Tibial artery (tissue), 4 donors: Measurements from ENCODE around the gene UGT2B17.
"Not testable (repeated sequence)": the region's sequence is repeated elsewhere in the genome, so short reads cannot be mapped to it uniquely, and the experiment has no call there.

Experiments
- DNase-seq, 2 donors: peaks; one replicate each; pipeline ENCODE4 v3.0.0-alpha.2; 2019
- H3K27ac ChIP-seq, 2 donors: fragments of 200-600 bp; sonication (generic) in 1 of 2; 1 replicate in 1 of 2; 2 replicates in 1 of 2; pipeline ENCODE4 v1.5.1; 2018 to 2019; ENCODE audit warnings: mild to moderate bottlenecking in 1 of 2
- H3K27me3 ChIP-seq, 2 donors: fragments of 200-600 bp; sonication (generic) in 1 of 2; one replicate each; pipeline versions ENCODE4 v1.5.1 to v1.6.0; 2016 to 2019
- H3K36me3 ChIP-seq, 3 donors: fragments of 200-600 bp; sonication (generic) in 2 of 3; one replicate each; pipeline ENCODE4 v1.5.1; 2016 to 2019; ENCODE audit warnings: mild to moderate bottlenecking in 2 of 3
- H3K4me1 ChIP-seq, 4 donors: fragments of 200-600 bp; sonication (generic) in 2 of 4; 1 replicate in 3 of 4; 2 replicates in 1 of 4; pipeline ENCODE4 v1.5.1; 2016 to 2019
- H3K4me3 ChIP-seq, 2 donors: fragments of 200-600 bp; sonication (generic) in 1 of 2; 1 replicate in 1 of 2; 2 replicates in 1 of 2; pipeline ENCODE4 v1.5.1; 2018 to 2019; ENCODE audit warnings: mild to moderate bottlenecking in 2 of 2
- H3K9me3 ChIP-seq, 3 donors: fragments of 200-600 bp; sonication (generic) in 1 of 3; one replicate each; pipeline ENCODE4 v1.5.1; 2016 to 2019
- intact Hi-C: fragments of 100-400 bp; cut with DNase I; formaldehyde crosslinking; loops from one replicate; pipeline ENCODE4 v1.15.0; 2023; ENCODE audit warnings: low total_unique reads
- TF ChIP-seq, protein P1 (sequence below), 2 experiments: fragments of 200-600 bp in 1 of 2; fragments of 450-650 bp in 1 of 2; IDR thresholded peaks; one replicate each; pipeline ENCODE4 v1.5.1; 2017 to 2019; ENCODE audit warnings: antibody characterized with exemption in 2 of 2, mild to moderate bottlenecking in 1 of 2, moderate library complexity in 1 of 2

UGT2B17 gene

DNA sequence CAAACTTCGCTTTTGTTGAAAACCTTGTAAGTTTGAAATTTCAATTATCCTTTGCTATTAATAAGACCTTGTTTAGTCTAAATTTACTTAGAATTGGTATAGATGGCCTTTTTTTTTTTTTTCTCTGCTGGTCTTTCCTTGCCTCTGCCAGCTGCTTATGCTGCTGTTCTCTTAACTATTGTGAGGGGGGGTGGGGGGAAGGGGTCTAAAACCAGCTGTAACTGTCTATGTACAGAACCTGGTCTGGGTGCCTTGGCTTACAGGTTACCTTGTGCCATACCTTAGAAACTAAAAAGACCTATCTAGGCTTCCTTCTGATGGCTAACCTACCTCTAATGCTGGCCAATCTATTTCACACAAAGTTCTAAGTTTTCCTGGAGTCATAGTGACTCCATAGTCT, 1.0 kb downstream of the UGT2B17 start:
- Histone ChIP-seq H3K4me1 (no peaks in the 10 kb centered on the region), H3K4me3 (no peak overlapping the region), H3K9me3 (no peaks in the 10 kb centered on the region), H3K27me3 (no peaks in the 10 kb centered on the region), H3K36me3 (no peaks in the 10 kb centered on the region), H3K27ac (no peak overlapping the region)
- no peak for DNase-seq
- TF ChIP-seq, protein P1, sequence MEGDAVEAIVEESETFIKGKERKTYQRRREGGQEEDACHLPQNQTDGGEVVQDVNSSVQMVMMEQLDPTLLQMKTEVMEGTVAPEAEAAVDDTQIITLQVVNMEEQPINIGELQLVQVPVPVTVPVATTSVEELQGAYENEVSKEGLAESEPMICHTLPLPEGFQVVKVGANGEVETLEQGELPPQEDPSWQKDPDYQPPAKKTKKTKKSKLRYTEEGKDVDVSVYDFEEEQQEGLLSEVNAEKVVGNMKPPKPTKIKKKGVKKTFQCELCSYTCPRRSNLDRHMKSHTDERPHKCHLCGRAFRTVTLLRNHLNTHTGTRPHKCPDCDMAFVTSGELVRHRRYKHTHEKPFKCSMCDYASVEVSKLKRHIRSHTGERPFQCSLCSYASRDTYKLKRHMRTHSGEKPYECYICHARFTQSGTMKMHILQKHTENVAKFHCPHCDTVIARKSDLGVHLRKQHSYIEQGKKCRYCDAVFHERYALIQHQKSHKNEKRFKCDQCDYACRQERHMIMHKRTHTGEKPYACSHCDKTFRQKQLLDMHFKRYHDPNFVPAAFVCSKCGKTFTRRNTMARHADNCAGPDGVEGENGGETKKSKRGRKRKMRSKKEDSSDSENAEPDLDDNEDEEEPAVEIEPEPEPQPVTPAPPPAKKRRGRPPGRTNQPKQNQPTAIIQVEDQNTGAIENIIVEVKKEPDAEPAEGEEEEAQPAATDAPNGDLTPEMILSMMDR (IDR thresholded peaks at IDR 0.05), result no peak
- intact Hi-C loops, result no loop called here

GRCh38 chr4:68572653-68573170, 3.4 kb downstream of the UGT2B17 start:
- H3K27ac ChIP-seq, result no peak overlapping the region
- H3K27me3 ChIP-seq, result no peaks in the 10 kb centered on the region
- DNase-seq, result no peak
- intact Hi-C loops, result no loop called here
- no peaks in the 10 kb centered on the region for H3K9me3 ChIP-seq
- TF ChIP-seq, protein P1 (IDR thresholded peaks at IDR 0.05), result no peak
- no peaks in the 10 kb centered on the region for H3K36me3 ChIP-seq
- no peaks in the 10 kb centered on the region for H3K4me1 ChIP-seq
- H3K4me3 ChIP-seq, result no peak overlapping the region

DNA sequence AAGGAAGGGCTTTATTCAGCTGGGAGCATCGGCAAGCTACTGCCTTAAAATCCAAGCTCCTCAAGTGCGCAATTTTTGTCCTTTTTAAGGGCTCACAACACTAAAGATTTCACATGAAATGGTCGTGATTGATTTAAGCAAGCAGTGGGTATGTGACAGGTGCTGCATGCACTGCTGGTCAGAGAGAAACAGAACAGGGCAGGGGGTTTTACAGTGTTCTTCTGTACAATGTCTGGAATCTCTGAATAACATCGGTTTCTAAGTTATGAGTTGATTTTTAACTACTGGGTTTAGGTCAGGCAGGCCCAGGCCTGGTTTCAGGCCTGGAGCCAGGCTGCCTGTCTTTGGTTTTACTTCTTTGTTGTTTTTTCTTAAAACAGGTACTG, 6.0 kb downstream of the UGT2B17 start:
- H3K9me3 ChIP-seq, result no peaks in the 10 kb centered on the region
- TF ChIP-seq, protein P1 (IDR thresholded peaks at IDR 0.05), result no peak
- DNase-seq, result no peak
- H3K4me1 ChIP-seq, result no peaks in the 10 kb centered on the region
- no peak overlapping the region for H3K27ac ChIP-seq
- H3K36me3 ChIP-seq, result no peaks in the 10 kb centered on the region
- no peaks in the 10 kb centered on the region for H3K27me3 ChIP-seq
- intact Hi-C loops, result no loop called here
- no peak overlapping the region for H3K4me3 ChIP-seq

DNA sequence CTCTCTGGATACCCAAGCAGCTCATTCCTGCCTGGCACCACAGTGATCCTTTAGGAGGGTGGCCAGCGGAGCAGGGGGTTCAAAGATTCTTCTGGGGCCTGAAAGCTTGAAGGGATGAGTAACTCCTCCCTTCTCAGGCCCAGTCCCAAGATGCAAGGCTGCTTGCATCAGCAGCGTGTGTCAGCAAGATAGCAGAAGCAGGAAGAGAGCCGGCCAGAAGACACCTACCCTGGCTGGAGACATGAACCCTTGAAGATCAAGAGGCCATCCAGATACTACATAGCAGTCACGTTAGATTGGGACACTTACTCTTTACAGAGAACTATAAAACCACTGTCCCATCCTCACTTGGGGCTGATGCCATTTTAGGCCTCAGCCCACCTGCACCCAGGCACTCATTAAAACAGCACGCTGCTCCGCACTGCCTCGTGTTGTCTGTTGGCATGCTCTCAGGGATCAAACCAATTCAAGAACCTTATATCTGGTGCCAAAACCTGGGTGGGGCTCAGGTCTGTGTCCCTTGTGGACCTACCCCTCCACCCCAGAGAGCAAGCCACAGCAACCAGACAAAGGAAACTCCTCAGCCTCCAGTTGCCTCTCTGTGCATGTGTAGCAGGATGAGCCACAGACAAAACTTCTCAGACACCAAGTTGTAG, 6.5 kb downstream of the UGT2B17 start:
- no peaks in the 10 kb centered on the region for H3K27me3 ChIP-seq
- no peaks in the 10 kb centered on the region for H3K4me1 ChIP-seq
- no peak for DNase-seq
- TF ChIP-seq, protein P1 (IDR thresholded peaks at IDR 0.05), result no peak
- no peak overlapping the region for H3K4me3 ChIP-seq
- H3K9me3 ChIP-seq, result no peaks in the 10 kb centered on the region
- no peaks in the 10 kb centered on the region for H3K36me3 ChIP-seq
- H3K27ac ChIP-seq, result no peak overlapping the region
- intact Hi-C loops, result no loop called here

DNA sequence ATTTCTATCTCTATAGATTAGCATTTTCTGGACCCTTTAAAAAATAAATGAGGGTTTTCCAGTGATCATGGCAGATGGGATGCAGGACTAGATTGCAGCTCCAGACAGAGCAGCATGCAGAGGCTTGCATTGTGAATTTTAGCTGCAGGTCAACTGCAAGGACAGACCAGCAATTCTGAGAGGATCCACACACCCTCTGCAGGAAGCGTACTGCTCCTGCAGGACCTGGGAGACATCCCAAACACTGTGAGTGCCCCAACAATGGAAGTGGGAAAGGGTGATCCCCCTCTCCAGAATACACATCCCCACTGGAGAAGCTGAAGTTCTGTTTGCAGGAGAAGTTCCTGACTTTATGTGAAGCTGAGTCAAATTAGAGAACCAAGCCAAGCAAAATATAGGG, 7.1 kb downstream of the UGT2B17 start:
- H3K4me3 ChIP-seq, H3K4me1 ChIP-seq, H3K36me3 ChIP-seq, H3K27me3 ChIP-seq, H3K9me3 ChIP-seq, H3K27ac ChIP-seq, DNase-seq, intact Hi-C loops: not testable (repeated sequence)

- H3K27ac ChIP-seq, H3K4me3 ChIP-seq, H3K9me3 ChIP-seq, H3K4me1 ChIP-seq, DNase-seq, H3K27me3 ChIP-seq, intact Hi-C loops, H3K36me3 ChIP-seq: not testable (repeated sequence)
These were observed 7.6 kb downstream of the UGT2B17 start for GRCh38 chr4:68568535-68568934.

- H3K9me3 ChIP-seq, DNase-seq, H3K27ac ChIP-seq, H3K4me3 ChIP-seq, intact Hi-C loops, H3K27me3 ChIP-seq, H3K4me1 ChIP-seq, H3K36me3 ChIP-seq: not testable (repeated sequence)
These were observed 9.8 kb downstream of the UGT2B17 start for GRCh38 chr4:68566364-68566763.

DNA sequence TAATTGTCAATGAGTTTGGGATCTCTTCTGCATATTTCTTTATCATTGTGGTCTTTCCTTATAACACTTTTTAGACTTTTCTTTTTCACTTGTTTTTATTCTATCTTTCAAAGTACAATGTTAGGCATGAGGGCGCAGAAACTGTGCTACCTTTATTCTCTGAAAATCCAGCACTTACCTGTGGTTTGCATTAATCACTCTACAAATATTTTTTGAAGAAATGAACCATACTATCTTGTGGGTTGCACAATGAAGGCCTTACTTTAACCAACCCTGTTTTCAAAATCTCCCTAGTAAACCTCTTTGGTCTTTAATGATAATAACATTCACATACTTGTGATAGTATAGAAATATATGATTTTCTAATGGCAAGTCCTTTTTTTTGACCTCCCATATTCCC, 11.0 kb downstream of the UGT2B17 start:
- H3K27ac ChIP-seq, intact Hi-C loops: not testable (repeated sequence)

GRCh38 chr4:68560364-68561070, 15.6 kb downstream of the UGT2B17 start:
- H3K27me3 ChIP-seq, H3K4me1 ChIP-seq, H3K9me3 ChIP-seq, intact Hi-C loops, H3K36me3 ChIP-seq, H3K27ac ChIP-seq, DNase-seq, H3K4me3 ChIP-seq: not testable (repeated sequence)

More for the DNA sequence above, 11.0 kb downstream of the UGT2B17 start:
- H3K36me3 ChIP-seq, H3K4me3 ChIP-seq, H3K4me1 ChIP-seq, H3K27me3 ChIP-seq, H3K9me3 ChIP-seq, DNase-seq: not testable (repeated sequence)

GRCh38 chr4:68553830-68554229, 22.3 kb downstream of the UGT2B17 start:
- H3K27me3 ChIP-seq, H3K4me1 ChIP-seq, DNase-seq, H3K9me3 ChIP-seq, intact Hi-C loops, H3K36me3 ChIP-seq, H3K27ac ChIP-seq, H3K4me3 ChIP-seq: not testable (repeated sequence)
